Fibroblast of skin of right biceps (primary cell): ENCODE results near the gene RAB4A.
A peak's percentile ranks its signal among the peaks of the same experiment; 100 is the strongest.

Experiments used
- DNase-seq: peaks from one replicate; pipeline ENCODE4 v3.0.0-alpha.2; 2013

Gene RAB4A

GRCh38 chr1:229270547-229271447 is at the start of gene RAB4A:
RAB4A (plus strand) TSS chr1:229271111; CDS start chr1:229271340, 229 bp downstream.
- DNase-seq = peak; percentile 88

- no peak for DNase-seq
These were observed 48.8 kb upstream of the RAB4A start for GRCh38 chr1:229222081-229222480.

- no peak for DNase-seq
These were observed 47.4 kb upstream of the RAB4A start for GRCh38 chr1:229223498-229223897.

GRCh38 chr1:229224308-229224707 is 46.6 kb upstream of the RAB4A start:
- DNase-seq = peak; percentile 52

GRCh38 chr1:229225331-229225782 is 45.6 kb upstream of the RAB4A start:
- no peak for DNase-seq

- DNase-seq = no peak
These were observed 44.1 kb upstream of the RAB4A start for GRCh38 chr1:229226796-229227195.

GRCh38 chr1:229227298-229227919 is 43.5 kb upstream of the RAB4A start:
- DNase-seq = peak; percentile 63

GRCh38 chr1:229228522-229228921 is 42.4 kb upstream of the RAB4A start:
- no peak for DNase-seq

GRCh38 chr1:229229137-229229720 is 41.7 kb upstream of the RAB4A start:
- no peak for DNase-seq

- DNase-seq = no peak
These were observed 41.2 kb upstream of the RAB4A start for GRCh38 chr1:229229721-229230139.

- no peak for DNase-seq
These were observed 40.6 kb upstream of the RAB4A start for GRCh38 chr1:229230140-229230892.

GRCh38 chr1:229230893-229231753 is 39.8 kb upstream of the RAB4A start:
- DNase-seq = peak; percentile 59

- no peak for DNase-seq
These were observed 39.2 kb upstream of the RAB4A start for GRCh38 chr1:229231754-229232119.

- no peak for DNase-seq
These were observed 35.9 kb upstream of the RAB4A start for GRCh38 chr1:229234870-229235472.

- no peak for DNase-seq
These were observed 33.6 kb upstream of the RAB4A start for GRCh38 chr1:229237320-229237719.

GRCh38 chr1:229238231-229238630 is 32.7 kb upstream of the RAB4A start:
- DNase-seq = no peak

GRCh38 chr1:229238674-229239415 is 32.1 kb upstream of the RAB4A start:
- no peak for DNase-seq

- no peak for DNase-seq
These were observed 30.4 kb upstream of the RAB4A start for GRCh38 chr1:229240532-229240931.

- no peak for DNase-seq
These were observed 29.5 kb upstream of the RAB4A start for GRCh38 chr1:229241390-229241789.

GRCh38 chr1:229243638-229244037 is 27.3 kb upstream of the RAB4A start:
- DNase-seq = no peak

GRCh38 chr1:229244091-229244490 is 26.8 kb upstream of the RAB4A start:
- no peak for DNase-seq
